ENCODE data around the gene BNC2.

DNA sequence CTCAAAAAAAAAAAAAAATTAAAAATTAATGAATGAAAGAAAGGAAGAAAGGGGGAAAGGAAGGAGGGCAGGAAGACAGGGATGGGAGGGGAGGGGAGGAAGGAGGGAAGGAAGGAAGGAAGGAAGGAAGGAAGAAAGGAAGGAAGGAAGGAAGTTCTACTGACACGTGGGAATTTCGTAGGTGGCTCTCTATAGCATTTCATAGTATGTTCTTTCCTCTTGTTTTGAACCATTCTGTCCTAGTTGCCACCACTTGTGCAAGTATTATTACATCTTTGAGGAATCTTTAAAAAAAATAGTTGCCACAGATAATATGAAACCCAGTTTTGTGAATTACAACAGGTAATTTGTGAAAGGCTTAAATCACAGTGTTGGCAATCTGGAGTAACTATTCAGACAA, 253.8 kb downstream of the BNC2 start:
- no peak for TF ChIP-seq EZH2 (IDR thresholded peaks at IDR 0.05; ENCODE audit: low read depth)
- TF ChIP-seq, protein P1, sequence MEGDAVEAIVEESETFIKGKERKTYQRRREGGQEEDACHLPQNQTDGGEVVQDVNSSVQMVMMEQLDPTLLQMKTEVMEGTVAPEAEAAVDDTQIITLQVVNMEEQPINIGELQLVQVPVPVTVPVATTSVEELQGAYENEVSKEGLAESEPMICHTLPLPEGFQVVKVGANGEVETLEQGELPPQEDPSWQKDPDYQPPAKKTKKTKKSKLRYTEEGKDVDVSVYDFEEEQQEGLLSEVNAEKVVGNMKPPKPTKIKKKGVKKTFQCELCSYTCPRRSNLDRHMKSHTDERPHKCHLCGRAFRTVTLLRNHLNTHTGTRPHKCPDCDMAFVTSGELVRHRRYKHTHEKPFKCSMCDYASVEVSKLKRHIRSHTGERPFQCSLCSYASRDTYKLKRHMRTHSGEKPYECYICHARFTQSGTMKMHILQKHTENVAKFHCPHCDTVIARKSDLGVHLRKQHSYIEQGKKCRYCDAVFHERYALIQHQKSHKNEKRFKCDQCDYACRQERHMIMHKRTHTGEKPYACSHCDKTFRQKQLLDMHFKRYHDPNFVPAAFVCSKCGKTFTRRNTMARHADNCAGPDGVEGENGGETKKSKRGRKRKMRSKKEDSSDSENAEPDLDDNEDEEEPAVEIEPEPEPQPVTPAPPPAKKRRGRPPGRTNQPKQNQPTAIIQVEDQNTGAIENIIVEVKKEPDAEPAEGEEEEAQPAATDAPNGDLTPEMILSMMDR (conservative IDR thresholded peaks at IDR 0.05), result no peak

Data from PC-9 (cell line).